HG03571 (cell line): ENCODE data around the gene H1-8.
"Not testable (repeated sequence)": the region's sequence is repeated elsewhere in the genome, so short reads cannot be mapped to it uniquely, and the experiment has no call there.

Experiments
- ATAC-seq: cut with Tn5 transposase; IDR thresholded peaks from one replicate; pipeline ENCODE4 v1.9.1; 2021; ENCODE audit not compliant: unreplicated experiment

The H1-8 gene

DNA sequence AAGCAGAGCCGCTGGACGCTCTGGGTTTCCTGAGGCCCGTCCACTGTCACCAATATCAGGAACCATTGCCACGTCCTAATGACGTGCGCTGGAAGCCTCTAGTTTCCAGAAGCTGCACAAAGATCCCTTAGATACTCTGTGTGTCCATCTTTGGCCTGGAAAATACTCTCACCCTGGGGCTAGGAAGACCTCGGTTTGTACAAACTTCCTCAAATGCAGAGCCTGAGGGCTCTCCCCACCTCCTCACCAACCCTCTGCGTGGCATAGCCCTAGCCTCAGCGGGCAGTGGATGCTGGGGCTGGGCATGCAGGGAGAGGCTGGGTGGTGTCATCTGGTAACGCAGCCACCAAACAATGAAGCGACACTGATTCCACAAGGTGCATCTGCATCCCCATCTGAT is 11.3 kb upstream of the H1-8 start:
- no peak for ATAC-seq

DNA sequence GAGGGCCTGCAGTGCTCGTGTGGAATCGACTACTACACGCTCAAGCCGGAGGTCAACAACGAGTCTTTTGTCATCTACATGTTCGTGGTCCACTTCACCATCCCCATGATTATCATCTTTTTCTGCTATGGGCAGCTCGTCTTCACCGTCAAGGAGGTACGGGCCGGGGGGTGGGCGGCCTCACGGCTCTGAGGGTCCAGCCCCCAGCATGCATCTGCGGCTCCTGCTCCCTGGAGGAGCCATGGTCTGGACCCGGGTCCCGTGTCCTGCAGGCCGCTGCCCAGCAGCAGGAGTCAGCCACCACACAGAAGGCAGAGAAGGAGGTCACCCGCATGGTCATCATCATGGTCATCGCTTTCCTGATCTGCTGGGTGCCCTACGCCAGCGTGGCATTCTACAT is 10.7 kb upstream of the H1-8 start:
- ATAC-seq = no peak

DNA sequence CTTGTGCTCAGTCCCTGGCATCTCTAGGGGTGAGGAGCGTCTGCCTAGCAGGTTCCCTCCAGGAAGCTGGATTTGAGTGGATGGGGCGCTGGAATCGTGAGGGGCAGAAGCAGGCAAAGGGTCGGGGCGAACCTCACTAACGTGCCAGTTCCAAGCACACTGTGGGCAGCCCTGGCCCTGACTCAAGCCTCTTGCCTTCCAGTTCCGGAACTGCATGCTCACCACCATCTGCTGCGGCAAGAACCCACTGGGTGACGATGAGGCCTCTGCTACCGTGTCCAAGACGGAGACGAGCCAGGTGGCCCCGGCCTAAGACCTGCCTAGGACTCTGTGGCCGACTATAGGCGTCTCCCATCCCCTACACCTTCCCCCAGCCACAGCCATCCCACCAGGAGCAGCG is 9.6 kb upstream of the H1-8 start:
- ATAC-seq = no peak

DNA sequence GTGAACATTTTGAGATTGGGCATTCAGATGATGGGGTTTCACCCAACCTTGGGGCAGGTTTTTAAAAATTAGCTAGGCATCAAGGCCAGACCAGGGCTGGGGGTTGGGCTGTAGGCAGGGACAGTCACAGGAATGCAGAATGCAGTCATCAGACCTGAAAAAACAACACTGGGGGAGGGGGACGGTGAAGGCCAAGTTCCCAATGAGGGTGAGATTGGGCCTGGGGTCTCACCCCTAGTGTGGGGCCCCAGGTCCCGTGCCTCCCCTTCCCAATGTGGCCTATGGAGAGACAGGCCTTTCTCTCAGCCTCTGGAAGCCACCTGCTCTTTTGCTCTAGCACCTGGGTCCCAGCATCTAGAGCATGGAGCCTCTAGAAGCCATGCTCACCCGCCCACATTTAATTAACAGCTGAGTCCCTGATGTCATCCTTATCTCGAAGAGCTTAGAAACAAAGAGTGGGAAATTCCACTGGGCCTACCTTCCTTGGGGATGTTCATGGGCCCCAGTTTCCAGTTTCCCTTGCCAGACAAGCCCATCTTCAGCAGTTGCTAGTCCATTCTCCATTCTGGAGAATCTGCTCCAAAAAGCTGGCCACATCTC is 8.4 kb upstream of the H1-8 start:
- no peak for ATAC-seq

DNA sequence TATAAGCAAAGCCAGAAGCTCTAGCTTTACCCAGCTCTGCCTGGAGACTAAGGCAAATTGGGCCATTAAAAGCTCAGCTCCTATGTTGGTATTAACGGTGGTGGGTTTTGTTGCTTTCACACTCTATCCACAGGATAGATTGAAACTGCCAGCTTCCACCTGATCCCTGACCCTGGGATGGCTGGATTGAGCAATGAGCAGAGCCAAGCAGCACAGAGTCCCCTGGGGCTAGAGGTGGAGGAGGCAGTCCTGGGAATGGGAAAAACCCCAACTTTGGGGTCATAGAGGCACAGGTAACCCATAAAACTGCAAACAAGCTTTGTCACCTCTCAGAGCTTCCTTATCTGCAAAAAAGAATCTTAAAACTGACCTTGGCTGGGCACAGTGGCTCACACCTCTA is 7.9 kb upstream of the H1-8 start:
- ATAC-seq = no peak

DNA sequence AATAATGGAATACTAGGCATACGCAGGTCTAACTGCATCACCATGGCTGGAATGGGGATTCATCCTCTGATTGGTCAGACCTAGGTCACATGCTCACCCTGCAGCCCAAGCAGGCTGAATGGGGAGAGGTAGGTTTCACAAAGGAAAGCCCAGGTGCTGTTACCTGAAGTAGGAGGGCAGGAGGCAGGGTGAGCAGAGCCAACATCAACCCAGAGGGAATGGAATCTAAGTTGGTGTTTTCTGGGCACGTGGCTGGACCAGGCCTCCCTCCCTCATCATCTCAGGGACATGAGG is 6.7 kb upstream of the H1-8 start:
- ATAC-seq = no peak

DNA sequence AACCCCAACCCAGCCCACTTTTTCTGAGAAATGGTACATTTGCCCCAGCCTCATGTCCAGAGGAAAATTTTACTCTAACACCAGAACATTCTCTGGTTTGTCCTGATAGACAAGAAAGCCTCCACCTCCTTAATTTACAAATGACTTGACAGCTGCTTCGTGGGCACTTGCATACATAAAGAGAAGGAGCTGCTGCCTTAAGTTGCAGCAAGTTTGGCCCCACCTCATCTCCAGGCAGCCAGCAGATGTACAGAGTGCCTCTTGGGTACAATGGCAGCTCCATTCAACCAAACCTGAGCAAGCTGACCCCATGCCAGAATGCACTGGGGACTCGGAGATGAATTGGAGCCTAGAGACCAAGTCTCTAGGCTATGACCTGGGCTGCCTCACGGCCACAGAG is 6.2 kb upstream of the H1-8 start:
- no peak for ATAC-seq

DNA sequence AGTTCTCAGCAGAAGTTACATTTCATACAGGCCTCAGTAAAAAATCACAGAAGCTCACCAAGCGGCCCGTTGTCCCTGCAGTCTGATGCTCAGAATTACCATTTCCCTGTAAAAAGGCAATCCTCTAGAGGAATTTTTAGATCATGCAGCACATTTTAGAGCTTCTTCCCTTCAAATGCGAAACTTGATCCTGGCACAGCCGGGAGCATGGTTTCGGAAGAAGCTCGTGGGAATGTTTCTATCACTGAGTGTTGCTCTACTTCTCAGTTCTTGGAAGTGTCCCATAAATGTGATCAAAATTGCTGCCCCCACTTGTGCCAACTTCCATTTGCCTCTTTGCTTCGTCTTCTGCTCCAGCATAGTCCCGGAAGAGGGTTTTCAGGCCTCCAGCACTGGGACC is 3.8 kb upstream of the H1-8 start:
- no peak for ATAC-seq

DNA sequence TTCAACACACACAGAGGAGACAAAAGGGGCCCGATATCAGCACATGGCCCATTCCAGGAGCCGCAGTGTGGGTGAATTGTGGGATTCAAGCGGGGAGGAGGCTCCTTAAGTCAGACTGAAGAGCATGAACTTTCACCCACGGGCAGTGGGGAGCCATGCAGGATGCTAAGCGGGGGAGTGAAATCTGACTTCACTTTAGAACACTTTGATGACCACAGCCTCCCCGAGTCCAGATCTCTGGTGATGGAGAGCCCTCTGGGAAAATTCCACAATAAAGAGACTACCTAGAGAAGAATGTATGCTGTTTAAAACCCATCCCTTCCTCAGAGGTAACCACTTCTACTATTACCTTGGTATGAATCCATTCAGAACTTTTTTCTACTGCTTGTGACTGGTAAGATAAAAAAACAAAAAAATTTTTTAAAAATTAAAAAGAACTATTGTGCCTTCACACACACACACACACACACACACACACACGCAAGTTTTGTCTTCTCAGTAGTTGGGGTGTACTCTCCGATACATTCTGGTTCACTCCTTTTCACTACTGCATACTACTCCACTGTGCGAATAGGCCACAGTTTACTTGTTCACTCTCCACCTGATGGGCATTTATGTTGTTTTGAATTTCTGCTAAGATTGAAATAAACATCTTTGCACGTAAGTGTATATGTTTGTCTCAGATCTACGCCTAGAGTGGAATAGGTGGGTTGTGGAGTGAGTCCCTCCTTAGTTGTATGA is 2.0 kb upstream of the H1-8 start:
- ATAC-seq = no peak

DNA sequence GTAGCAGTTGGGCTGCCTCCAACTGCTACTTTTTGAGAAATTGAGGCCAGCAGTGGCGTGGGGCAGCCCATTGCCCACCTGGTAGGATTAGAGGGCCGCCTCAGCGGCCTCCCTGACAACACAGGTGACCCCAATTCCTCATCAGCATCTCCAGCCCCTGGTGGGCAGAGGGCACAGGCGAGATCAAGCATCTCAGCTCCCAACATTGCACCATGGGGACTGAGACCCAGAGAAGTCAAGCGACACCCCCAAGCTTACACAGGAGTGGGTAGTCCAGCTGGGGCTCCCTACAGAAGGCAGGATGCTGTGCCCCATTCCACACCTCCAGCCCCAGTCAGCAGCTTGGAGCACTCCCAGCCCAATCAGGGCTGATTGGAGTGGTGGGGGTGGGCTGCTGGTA is 228 bp upstream of the H1-8 start:
- ATAC-seq = no peak

DNA sequence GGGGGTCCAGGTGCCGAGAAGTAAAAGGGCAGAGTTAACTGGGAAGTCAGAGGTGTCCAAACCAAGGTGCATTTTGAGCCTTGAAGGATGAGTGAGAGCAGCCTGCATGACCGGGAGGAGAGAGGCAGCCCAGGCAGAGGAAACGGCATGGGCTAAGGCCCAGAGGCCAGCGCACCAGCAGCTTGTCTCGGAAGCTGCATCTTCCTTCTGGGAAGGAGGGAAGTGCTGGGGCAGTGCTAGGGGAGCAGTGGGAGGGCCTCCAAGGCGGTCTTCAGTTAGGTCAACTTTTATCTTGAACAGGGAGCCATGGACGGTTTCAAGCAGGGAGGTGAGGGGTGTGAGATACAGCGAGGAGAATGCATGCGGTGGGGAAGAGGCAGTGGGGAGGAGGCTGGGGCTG is 1.0 kb downstream of the H1-8 start:
- ATAC-seq = no peak

DNA sequence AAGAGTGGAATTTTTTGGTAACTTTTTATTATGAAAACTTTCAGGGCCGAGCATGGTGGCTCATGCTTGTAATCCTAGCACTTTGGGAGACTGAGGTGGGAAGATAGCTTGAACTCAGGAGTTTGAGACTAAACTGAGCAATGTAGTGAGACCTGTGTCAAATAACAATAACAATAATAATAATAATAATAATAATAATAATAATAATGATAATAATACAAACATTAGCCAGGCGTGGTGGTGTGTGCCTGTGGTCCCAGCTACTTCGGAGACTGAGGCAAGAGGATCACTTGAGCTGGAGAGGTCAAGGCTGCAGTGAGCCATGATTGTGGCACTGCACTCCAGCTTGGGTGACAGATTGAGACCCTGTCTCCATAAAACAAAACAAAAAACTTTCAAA is 3.0 kb downstream of the H1-8 start:
- not testable (repeated sequence) for ATAC-seq

DNA sequence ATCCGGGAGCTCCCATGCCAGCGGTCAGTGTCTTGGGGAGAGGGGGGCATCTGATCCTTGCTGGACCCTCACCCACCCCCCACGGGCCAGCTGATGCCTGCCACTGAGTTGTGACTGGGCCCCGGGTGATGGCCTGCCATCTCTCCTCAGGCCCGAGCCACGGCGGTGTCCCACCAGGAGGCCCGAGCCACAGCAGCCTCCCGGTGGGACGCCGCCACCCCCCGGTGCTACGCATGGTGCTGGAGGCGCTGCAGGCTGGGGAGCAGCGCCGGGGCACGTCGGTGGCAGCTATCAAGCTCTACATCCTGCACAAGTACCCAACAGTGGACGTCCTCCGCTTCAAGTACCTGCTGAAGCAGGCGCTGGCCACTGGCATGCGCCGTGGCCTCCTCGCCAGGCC is 4.3 kb downstream of the H1-8 start:
- ATAC-seq = no peak

DNA sequence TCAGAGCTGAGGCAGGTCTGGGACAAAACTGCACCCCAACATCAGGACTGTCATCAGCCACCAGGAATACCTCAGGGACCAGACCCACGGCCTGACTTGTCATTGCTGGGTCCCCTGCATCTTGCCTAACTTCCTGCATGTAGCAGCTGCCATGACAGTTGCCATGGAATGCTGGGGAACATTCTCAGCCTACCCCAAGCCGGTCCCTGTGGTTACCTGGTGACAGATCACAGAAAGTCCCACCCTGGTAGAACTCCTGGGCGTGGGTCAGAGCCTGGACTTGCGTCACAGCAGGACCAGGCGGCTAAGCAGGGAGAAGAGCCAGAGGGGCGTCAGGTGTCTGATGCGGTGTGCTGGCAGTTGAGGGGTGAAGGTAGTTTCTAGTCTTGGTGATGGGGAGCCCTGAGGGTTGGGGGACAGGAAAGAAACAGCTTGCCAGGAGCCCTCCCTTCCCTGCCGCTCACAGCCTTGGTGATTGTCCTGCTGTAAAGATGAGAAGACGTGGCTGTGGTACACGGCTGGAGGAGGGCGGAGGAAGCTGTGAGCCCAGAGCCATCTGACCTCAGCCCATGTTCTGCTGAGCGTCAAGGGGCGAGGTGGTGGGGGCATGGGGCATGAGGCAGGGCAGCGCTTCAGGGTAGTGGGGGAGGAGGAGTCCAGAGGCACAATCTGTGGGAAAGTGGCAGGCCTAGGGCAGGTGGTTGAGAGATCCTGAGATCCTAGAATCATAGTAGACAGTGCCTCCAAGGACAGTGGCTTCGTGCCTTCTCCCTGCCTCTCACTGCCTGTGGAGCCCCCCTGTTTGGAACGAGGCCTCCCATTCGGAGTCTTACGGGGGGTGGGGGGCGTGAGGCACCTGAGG is 5.4 kb downstream of the H1-8 start:
- ATAC-seq = no peak

DNA sequence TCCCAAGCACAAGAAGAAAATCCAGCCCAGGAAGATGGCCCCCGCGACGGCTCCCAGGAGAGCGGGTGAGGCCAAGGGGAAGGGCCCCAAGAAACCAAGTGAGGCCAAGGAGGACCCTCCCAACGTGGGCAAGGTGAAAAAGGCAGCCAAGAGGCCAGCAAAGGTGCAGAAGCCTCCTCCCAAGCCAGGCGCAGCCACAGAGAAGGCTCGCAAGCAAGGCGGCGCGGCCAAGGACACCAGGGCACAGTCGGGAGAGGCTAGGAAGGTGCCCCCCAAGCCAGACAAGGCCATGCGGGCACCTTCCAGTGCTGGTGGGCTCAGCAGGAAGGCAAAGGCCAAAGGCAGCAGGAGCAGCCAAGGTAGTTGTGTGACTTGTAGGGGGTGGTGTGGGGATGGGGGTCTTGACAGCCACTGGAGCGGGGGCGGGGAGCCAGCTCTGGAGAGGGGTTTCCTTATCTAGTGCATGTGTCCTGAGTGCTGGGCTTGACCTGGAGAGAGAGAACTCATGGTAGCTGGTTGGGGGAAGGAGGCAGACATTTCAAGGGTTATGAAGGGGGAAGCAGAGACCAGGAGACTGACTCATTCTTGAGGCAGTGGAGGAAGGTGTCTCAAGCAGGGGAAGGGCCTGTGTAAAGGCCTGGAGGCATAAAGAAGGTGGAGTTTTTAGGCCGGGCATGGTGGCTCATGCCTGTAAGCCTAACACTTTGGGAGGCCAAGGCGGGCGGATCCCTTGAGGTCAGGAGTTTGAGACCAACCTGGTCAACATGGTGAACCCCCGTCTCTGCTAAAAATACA is 6.2 kb downstream of the H1-8 start:
- no peak for ATAC-seq

DNA sequence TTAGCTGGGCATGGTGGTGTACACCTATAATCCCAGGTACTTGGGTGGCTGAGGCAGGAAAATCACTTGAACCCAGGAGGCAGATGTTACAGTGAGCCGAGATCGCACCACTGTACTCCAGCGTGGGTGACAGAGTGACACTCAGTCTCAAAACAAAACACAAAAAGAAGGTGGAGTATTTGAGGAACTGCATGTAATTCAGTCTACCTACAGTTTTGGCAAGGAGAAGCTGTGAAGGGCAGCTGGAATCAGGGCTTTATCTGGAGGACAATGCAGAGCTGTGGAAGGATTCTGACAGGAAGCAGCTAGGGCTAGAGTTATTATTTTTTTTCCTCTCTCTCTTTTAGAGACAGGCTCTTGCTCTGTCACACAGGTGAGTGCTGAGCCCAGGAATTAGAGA is 6.8 kb downstream of the H1-8 start:
- no peak for ATAC-seq

DNA sequence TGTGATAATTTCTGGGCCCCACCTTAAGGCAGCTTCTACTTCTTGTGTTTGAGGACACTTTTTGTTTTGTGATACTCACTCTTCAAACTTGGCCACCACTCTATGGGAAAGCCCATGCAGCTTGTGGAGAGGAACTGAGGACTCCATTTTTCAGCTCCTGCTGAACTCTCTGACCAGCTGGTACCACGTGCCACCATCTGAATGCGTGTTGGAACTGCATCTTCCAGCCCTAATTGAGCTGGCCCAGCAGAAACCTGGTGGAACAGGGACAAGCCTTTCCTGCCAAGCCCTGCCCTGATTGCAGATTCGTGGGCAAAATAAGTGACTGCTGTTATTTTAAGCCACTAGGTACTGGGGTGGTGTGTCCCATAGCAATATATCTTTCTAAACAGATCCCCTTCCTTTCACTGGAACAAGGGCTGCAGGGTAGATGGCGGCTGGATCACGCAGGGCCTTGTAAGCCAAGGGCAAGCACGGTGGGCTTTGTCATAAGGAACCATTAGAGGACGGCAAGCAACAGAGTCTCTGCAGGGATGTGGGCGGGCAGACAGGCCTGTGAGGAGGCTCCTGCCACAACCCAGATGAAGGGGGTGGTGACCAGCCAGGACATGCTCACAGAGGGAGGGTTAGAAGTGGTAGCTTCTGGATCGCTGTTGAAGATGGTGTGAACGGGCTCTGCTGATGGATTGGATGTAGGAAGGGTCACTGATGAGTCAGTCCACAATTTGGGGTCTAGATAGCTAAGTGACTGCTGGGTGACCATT is 9.5 kb downstream of the H1-8 start:
- no peak for ATAC-seq

DNA sequence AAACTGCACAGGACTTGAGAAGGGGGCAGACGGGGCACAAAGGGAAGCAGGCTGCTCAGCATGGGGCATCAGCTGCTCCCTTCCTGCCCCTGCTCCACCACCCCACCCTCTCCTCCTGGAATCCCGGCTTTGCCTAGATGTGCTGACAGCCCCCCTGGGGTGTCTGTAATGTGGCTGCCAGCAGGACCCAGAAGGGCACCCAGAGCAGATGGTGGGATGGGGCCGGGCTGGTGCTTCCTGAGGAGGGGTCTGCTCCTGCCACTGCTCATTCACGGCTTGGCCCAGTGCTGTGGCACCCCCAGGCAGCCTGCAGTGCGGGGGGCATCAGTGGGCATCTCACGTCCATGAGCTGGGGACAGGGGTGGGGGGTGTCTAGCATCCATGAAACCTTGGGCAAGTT is 10.2 kb downstream of the H1-8 start:
- no peak for ATAC-seq

DNA sequence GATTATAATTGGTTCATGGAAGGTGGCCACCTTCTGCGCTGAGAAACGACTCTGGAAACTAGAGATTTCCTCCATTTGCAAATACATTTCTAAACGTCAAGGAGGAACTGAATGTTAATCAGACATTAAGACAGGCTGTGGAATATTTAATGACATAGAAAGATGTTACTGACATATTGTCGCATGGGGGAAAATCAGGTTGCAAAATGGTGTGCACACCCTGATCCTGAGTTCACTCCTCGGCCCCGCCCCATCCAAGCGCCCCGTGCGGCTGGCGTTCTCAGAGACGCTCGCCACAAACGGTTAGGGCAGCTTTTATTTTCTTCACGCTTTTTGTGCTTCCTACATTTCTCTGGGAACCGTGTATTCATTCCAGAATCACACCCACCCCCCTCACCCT is 10.7 kb downstream of the H1-8 start:
- no peak for ATAC-seq

DNA sequence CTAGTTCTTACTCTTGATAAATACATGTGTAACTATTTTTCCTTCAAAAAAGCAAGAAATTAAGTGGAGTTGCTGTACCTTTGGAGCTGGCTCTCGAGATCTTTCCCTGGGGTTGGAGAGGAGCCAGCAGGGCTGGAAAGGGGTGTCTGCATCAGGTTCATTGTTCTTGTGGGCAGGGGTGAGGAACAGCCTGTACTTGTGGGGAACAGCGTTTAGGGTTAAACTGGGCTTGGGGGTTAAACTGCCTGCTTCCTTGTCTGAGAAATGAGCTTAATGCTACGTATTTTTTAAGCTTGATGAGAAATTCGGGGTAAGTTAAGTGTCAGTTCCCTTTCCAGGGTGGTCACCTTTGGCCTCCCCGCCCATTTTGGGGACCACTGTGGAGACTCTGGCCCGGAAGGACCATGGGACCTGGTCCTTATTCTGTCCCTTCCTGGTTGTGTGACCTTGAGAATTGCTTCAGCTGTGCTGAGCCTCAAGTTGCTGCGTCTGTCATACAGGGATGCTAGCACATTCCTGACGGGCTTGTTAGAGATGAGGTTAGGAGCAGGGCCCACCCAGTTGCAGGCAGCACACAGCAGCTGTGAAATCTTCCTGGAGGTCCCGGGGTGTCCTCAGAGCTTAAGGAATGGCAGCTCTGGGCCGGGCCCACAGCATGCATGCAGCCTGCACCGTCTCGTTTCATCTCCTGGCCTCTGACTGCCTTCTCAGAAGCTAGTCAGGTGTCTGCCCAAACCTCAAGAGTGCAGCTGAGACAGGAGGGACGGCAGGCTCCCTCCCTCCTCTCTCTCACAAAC is 11.6 kb downstream of the H1-8 start:
- ATAC-seq = no peak
